HG03280 (cell line): ENCODE results near the gene CNNM2.
A peak's percentile ranks its signal among the peaks of the same experiment; 100 is the strongest.
"Not testable (repeated sequence)": the region's sequence is repeated elsewhere in the genome, so short reads cannot be mapped to it uniquely, and the experiment has no call there.

Experiments
- ATAC-seq: cut with Tn5 transposase; IDR thresholded peaks from one replicate; pipeline ENCODE4 v1.9.1; 2021; ENCODE audit warnings: mild to moderate bottlenecking, moderate library complexity; ENCODE audit not compliant: unreplicated experiment

CNNM2 gene

DNA sequence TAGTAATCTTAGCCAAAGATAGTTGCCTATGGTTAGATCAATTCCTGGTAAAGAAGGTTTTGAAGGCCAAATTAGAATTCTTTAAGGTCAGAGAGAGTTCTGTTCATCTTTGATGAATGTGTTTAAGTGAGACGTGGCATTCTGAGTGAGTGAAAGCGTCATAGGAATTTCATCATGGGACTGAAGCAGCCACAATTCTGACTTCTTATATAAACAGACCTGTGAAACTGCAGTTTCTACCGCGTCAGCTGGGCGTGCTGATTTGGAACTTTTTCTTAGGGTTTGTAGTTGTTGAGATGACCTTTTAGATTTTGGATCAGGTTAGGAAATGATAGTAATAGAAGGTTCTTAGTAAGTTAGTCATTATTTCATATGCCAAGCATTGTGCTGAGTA is 103.8 kb downstream of the CNNM2 start:
- ATAC-seq, result no peak

DNA sequence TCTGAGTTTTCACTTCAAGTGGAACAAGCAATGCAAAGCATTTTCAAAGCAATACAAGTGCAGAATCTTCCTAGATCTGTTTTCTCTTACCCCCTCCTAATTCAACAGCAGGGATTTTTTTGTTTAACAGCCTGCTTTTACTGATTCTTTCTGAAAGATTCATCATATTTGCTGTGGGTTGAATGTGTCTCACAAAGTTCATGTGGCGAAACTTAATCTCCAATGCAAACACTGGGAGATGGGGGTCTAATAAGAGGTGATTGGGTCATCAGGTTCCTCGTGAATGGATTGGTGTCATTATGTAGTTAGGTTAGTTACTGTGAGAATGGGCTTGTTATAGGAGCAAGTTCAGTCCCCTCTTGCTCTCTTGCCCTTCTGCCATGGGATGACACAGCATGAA is 107.6 kb downstream of the CNNM2 start:
- ATAC-seq, result no peak

DNA sequence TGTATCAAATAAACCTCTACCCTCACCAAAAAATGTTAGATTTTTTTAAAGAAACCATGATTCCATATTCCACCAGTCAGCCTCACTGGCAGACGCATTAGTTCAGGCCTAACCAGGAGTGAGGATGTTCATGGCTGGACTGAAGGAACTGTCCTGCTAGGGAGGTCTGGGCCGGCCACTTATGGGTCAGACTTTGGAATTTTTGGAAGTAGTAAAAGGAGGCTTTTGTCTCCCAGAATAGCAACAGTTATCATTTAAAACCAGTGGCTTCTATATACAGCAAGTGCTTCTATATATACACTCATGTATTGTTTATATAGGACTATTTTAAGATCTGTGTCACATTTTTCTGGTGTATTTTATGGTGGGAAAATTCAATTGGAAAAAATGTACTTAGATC is 120.5 kb downstream of the CNNM2 start:
- ATAC-seq, result no peak

DNA sequence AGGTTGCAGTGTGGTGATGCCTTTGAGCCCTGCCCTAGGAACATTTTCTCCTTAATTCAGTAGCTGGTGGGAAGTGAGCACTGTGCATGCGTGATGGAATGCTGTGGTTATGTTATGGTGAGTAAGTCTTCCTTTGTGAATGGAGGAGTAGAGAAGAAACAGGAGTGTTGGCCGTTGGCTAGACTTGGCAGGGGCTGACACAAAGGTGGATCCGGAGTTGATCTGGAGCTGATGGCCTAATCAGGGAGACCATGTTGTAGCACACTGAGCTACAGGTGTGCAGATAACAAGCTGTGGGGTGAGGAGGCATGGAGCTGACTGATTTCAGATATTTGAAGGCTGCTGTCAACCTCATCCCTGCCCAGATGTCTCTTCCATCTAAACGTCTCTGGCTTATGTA is 122.3 kb downstream of the CNNM2 start:
- ATAC-seq, result no peak

DNA sequence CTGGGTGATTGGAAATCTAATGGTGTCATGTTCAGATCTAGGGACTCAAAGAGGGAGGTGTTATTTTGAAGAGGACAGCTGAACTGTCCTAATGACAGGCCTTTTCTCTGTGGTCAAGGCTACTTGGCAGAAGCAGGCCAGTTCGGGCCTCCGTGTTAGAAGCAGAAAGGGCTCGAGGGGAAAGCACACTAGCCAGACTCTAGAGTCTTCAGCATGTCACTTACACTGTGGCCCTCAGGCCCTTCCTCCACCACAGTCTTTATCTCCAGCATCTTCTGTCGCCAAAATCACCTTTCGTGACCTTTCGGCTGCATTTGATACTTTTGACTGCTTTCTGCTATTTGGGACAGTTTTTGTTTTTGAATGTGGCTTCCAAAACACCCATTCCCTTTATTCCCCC is 123.3 kb downstream of the CNNM2 start:
- no peak for ATAC-seq

DNA sequence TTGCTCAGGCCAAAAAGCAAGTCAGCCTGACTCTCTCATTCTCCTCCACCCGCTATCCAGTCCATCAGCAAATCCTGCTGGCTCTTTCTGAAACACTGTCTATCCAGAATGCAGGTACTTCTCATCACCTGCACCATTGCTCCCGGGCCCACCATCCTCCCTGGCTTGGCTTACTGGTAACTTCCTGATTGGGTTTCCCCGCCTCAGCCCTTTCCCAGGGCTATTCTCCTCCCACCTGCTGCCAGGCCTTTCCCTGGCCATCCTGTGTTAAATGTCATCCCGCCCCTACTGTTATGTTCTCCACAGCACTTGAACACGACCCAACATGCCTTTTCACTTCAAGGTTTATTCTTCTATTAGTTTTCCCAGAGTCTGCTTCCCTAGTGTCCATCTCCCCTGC is 124.0 kb downstream of the CNNM2 start:
- ATAC-seq, result no peak

DNA sequence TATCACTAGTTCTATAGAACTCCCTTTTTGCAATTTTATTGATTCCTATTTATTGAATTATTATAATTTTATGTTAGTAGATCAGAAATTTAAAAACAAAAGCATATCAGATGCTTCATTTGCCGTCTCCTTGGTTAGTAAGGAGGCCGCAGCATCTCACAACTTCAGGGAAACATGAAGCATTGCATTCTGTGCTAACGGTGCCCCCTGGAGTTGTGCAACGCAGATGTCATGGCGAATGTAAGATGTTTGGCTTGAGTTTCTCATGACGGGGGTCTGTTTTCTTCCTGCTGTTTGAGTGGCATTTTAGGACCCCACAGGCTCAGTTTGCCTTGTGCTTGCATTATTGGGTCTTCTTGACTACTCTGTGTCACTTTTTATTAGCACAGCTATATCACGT is 124.8 kb downstream of the CNNM2 start:
- ATAC-seq, result no peak

DNA sequence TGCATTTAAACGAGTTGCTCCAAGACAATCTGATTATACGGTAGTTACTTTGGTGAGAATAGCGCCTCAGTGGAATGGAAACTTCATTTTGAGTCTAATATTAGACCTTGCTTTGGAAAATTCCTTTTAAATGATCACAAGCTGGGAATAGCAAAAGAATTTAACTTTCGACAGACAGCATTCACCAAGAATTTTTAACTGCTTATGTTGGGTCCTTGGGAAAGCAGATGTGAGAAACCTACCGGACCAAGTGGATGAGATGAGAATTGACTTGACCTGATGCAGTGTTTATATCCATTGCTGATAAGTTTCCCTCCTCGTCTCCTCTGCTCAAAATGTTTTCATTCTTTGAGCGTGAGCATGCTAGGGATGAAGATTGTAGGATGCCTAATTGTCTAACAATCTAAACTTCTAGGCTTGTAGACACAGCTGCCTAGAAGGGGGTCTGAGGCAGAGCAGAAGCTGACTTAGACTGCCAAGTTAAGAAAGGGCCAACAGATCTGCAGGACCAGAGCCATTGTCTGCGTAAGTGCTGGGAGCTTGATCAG is 126.9 kb downstream of the CNNM2 start:
- ATAC-seq, result no peak

DNA sequence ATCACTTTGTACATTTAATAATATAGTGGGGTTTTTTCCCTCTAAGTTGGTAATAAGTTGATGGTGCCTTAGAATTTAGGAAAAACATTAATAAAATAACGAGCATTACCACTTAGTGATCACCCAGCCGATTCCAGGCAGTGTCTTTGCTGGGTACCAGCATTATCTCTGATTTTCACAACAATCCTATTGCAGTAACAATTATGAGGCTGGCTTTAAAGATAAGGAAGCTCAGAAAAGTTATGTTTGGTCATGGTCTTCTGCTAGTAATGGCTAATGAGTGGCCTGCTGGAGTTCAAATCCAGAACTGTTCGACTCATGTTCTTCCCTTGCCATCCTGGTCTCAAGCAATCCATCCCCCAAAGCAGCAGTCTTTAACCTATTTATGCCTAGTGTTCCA is 127.9 kb downstream of the CNNM2 start:
- no peak for ATAC-seq

DNA sequence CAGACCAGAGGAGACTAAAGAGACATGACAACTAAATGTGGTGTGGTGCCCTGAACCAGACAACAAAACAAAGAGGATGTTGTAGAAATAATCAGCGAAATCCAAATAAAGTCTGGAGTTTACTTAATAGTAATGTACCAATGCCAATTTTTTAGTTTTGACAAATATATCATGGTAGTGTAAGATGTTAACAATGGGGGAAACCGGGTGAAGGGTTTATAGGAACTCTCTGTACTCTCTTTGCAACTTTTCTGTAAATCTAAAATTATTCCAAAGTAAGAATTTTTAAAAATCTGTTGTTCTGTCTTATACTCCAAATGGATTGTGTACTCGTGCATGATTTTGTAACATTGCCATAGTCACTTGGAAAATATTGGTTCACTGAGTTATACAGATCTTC is 129.3 kb downstream of the CNNM2 start:
- ATAC-seq, result no peak

DNA sequence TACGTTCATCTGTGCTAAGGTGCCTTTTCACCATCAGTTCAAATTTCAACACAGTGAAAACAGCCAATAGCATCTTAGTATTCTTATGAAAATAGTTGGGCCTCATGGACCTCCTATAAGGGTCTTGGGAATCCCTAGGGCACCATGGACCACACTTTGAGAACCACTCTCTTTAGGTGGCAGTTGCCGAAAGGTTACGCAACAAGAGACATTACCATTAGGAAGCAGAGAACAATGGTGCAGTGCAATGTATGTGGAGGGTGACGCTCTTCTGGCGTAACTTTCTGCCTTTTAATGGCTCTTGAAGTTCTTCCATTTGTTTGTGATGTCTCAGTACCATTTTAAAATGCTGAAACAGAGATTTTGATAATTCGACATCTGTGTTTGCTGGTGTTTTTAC is 131.1 kb downstream of the CNNM2 start:
- ATAC-seq, result no peak

DNA sequence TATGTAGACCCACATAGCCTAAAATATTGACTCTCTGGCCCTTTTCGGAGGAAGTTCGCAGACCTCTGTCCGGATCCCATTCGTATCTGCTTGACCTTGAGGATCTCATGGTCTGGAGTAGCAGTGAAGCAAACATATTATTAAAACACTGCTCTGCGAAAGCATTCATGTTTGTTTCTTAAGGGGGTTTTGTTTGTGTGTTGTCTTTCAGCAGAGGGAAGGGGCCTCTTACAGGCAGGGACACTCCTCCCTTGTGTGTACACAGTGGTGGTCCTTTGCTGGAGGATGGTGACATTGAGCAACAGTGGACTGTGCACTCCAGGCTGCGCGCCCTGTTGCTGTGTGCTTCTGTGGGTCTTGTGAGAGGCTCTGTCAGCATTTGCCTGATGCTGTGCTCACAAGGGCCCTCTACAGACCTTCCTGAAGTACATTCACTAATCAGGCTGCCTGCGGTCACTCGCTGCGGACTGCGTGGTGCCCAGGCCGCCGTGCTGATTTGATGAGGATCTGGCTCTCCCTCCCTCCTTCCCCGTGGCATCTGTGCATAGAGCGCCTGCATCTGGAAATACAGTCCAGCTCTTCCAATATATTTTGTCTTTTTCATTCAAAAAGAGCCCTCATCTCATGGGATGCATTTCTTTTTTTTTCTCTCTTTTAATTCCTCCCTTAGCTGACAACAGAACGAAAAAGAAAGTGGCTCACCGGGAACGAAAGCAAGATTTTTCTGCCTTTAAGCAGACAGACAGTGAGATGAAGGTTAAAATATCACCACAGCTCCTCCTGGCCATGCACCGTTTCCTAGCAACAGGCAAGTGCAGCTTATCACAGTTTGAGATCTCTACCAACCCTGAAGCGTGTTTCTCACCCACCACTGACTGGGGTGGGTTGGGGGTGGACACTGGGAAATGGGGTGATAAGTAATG is 135.8 kb downstream of the CNNM2 start:
- ATAC-seq, result peak; percentile 65

DNA sequence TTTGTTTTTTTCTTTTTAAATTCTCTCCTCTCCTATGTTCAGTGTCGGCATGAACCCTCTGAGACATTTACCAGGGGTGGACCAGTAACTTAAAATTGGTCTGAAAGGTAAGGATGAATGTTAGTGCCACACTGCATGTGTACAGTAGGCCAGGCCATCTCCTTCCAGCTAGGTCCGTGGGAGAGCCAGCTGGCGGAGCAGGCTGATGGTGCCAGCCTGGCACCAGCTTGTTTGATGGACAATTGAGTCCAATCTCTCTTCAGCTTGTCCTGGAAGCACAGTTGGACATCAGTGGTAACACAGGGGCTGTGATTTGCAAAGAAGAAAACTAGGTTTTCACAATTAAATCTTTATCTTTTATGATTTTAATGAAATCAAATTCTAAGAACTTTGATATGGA is 136.5 kb downstream of the CNNM2 start:
- ATAC-seq, result no peak

DNA sequence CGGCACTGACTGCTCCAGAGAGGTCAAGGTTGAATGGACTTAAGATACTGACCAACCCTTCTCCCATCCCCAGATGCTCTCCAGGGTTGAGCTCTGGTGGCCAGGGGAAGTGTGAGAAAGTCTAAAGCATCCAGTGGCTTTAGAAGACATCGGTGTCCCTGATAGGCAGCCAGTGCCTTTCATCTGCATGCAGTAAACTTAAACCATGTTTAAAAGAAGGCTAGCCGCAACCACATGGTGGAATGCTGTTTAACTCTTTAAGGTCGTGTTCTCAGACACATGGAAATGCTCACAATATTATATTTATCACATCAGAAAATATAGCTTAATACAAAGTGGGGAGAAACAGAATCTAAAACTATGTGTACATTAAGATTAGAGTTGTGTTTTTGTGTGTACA is 137.0 kb downstream of the CNNM2 start:
- no peak for ATAC-seq

DNA sequence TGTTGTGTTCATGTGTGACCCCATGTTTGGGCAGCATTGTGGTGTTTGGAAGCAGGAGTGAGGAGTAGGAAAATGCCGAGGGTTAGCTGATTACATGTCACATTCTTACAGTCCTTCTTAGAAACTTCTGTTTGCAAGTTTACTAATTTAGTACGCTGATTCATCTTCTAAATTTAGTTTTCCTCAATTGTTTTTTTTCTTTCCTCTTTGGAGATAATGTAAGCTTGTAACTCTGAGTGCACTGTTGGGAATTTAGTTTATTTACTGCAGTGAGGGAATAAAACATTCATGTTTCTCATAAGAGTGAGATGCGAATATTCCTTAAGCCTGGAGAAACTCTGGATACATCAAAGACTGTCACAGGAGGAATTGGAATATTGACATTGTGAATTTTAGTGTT is 139.9 kb downstream of the CNNM2 start:
- ATAC-seq, result no peak

DNA sequence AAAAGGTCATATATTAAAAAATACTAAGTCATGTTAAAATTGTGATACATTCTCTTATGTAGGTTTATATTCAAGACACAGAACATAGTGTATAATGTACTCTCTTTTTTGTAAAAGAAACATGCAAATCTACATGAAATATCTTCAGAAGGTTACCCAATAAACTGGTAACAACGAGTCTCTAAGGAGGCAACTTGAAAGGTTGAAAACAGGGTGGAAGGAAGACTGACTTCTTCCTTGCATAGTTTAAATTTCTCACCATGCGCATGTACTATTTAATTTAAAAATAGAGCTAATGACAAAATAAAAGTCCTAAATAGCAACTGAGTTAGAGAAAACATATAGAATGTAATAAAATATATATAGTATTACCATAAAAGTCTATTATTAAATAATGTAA is 142.5 kb downstream of the CNNM2 start:
- ATAC-seq, result no peak

DNA sequence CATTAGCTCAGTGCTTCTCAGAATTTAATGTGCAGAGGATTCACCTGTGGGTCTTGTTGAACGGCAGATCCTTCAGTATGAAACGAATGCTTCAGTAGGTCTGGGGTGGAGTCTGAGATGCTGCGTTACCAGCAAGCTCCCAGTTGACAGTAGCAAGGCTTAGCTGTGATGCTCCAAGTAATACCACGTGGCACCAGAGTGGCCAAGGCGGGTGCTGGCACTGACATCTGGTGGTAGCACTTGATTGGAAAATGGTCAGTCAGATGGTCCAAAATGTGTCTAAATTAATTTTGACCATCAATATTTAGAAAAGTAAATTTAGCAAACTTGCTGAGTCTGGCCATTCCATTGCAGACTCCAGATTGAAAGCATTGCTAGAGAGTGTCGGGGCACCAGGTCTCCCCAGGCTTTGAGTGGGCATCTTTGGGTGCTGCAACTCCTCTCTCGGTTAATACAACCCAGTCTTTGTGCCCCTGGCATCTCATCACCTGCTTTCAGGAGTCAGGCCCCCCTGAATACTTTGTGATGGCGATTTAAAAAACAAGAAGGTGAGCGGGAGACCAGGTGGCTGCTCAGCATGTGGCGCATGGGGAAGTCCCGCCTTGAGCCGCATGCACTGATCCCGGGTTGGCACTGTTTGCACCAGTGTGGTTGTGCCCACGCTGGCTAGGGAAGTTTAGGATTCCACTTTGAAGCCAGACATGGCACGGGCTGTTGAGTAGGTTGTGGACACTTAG is 144.9 kb downstream of the CNNM2 start:
- no peak for ATAC-seq

DNA sequence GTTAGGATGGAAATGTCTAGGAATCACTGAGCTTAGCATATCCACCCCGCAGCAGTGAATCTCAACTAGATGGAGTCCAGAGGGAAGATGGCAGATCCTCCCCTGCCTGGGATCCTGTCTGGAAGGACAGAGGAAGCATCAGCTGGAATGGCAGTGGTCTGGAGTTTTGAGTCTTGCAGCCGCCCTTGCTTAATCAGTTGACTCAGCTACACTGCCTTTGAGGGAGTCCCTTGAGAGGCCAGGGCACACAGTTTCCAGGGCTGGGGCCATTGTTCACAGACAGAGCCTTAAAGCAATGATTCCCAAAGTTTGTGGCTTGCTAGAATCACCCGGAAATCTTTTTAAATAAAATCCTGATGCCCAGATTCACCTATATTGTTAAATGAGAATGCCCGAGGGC is 146.9 kb downstream of the CNNM2 start:
- no peak for ATAC-seq

DNA sequence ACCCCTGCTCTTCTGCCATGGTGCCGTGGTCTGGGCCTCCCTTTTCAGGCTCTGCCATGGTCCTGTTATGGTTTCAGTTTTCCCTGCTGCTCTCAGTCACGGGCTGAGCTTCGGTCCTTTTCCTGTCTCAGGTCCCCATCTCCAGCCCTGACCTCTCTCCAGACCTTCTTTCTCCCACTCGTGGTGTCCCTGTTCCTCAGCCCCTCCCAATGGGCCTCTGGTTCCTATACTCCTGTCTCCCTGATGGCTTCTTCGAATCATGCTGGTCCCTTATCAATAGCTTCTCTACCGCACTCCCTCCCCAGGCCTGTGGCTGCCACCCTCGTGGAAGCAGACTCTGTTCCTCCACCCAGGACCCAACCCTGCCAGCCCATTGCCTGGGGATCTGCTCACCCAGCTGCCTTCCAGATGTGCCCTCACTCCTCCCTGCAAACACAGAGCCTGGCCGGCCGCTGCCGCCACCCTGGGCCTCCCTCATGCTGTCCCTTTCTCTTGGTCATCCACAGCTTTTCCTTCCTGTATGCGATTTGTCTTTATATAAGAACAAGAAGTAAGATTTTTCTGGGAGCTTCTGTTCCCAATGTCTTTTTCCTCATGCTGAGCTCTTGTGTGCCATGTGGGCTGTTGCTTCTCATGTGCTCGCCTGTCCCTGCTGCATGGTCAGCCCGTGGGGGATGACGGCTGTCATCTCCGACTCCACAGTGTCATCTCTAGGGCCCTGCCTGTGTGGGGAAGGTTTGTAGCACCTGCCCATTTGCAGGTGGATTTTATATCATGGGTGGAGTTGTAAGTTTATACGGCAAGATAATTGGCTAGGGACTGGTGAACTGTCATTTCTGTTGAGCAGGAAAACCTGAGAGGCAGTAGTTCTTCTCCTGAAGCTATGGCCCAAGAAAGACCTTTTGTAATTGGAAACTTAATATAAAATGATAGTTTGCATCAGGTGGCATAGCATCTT is 148.3 kb downstream of the CNNM2 start:
- ATAC-seq, result no peak

DNA sequence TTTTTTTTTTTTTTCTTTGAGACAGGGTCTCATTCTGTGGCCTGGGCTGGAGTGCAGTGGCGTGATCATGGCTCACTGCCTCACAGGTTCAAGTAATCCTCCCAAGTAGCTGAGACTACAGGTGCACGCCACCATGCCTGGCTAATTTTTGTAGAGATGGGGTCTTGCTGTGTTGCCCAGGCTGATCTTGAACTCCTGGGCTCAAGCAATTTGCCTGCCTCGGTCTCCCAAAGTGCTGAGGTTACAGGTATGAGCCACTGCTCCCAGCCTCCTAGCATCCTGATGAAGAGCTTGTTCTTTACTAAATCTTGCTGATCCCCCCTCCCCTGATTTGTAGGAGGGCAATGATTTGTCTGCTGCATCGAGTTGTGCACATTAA is 149.0 kb downstream of the CNNM2 start:
- not testable (repeated sequence) for ATAC-seq

DNA sequence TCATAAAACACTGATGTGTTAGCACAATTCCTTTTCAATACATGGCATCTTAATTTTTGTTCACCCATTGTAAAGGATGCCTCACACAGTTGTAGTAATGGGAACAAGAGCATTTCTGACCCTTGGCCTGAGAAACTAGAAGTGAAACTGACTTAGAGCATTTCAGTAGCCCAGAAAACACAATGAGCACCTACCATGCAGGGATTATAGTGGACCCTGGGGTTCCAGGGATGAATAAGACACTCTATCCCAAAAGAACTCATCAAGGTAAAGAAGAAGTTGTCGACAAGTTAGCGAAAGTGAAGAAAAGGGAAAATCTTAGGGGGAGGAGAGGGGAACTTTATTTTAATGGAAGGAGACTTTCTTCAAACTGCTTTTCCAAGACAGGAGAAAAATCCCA is 149.4 kb downstream of the CNNM2 start:
- no peak for ATAC-seq
